DOHH2 (cell line): ENCODE measurements around the gene CH25H.

ENCODE experiments used
- H3F3A ChIP-seq: fragments of 200-600 bp; sonication (generic), shearing (Covaris generic); 2 replicates; pipeline ENCODE4 v1.6.0; 2016; ENCODE audit warnings: antibody characterized with exemption, mild to moderate bottlenecking; ENCODE audit not compliant: control insufficient read depth, insufficient read depth
- H3K27ac ChIP-seq: fragments of 200-600 bp; sonication (generic); 2 replicates; pipeline ENCODE4 v1.5.1; 2014; ENCODE audit warnings: low read depth, mild to moderate bottlenecking, low read length, moderate library complexity
- H3K27me3 ChIP-seq: fragments of 200-600 bp; sonication (generic); 2 replicates; pipeline ENCODE4 v1.6.1; 2014; ENCODE audit warnings: mild to moderate bottlenecking, low read length, mixed read lengths; ENCODE audit not compliant: control insufficient read depth
- H3K36me3 ChIP-seq: fragments of 200-600 bp; sonication (generic); 2 replicates; pipeline ENCODE4 v1.6.1; 2014; ENCODE audit warnings: mild to moderate bottlenecking, low read length, moderate library complexity, mixed read lengths; ENCODE audit not compliant: control insufficient read depth
- H3K4me1 ChIP-seq: fragments of 200-600 bp; sonication (generic); 2 replicates; pipeline ENCODE4 v1.6.1; 2014; ENCODE audit warnings: mild to moderate bottlenecking, low read length, mixed read lengths; ENCODE audit not compliant: control insufficient read depth
- H3K4me2 ChIP-seq: fragments of 200-600 bp; sonication (generic); 2 replicates; pipeline ENCODE4 v1.6.0; 2014; ENCODE audit warnings: mild to moderate bottlenecking, low read length, moderate library complexity
- H3K4me3 ChIP-seq: fragments of 200-600 bp; sonication (generic); 2 replicates; pipeline ENCODE4 v1.5.1; 2014; ENCODE audit warnings: mild to moderate bottlenecking, low read length, mixed read lengths
- H3K79me2 ChIP-seq: fragments of 200-600 bp; sonication (generic); 2 replicates; pipeline ENCODE4 v1.6.1; 2014; ENCODE audit warnings: mild to moderate bottlenecking, low read length, mixed read lengths; ENCODE audit not compliant: control insufficient read depth
- H3K9me2 ChIP-seq: fragments of 200-600 bp; sonication (generic); replicated peaks from 2 replicates; pipeline ENCODE4 v1.6.1; 2014; ENCODE audit warnings: mild to moderate bottlenecking, low read length, mixed read lengths; ENCODE audit not compliant: control insufficient read depth
- H3K9me3 ChIP-seq: fragments of 200-600 bp; sonication (generic); 2 replicates; pipeline ENCODE4 v1.6.1; 2014; ENCODE audit warnings: antibody characterized with exemption, low read length, mixed read lengths; ENCODE audit not compliant: control insufficient read depth, insufficient read depth
- H4K20me1 ChIP-seq: fragments of 200-600 bp; sonication (generic); 2 replicates; pipeline ENCODE4 v1.6.0; 2014; ENCODE audit warnings: low read depth, mild to moderate bottlenecking, antibody characterized with exemption, low read length, moderate library complexity; ENCODE audit not compliant: control insufficient read depth, insufficient read depth
- EZH2phosphoT487 ChIP-seq: fragments of 200-600 bp; sonication (generic); IDR thresholded peaks from 2 replicates; pipeline ENCODE4 v1.6.1; 2017; ENCODE audit warnings: borderline replicate concordance, mild to moderate bottlenecking, antibody characterized with exemption, low read length, moderate library complexity, mixed read lengths
- TF ChIP-seq, protein P1 (sequence below): fragments of 200-600 bp; sonication (generic); IDR thresholded peaks from one replicate; pipeline ENCODE4 v1.5.1; 2014; ENCODE audit warnings: antibody characterized with exemption, mild to moderate bottlenecking, low read depth, low read length; ENCODE audit not compliant: poor library complexity, severe bottlenecking

CH25H gene

DNA sequence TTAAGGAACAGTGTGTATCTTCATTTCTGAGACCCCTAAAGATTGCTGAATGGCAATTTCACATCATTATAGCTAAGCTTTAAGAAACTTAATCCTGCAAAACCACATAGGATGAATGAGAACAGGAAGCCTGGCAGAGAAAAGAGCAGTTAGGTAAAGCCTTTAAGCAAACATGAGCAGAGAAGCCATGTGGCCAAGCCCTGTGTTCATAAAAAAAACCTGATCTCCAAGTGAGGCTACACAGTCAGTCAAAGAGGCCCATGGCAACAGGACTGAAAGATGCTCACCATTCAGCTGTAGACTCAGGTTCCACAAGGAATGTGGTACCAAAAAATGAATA lies 35.2 kb upstream of the CH25H start:
- Histone ChIP-seq H3K36me3 (peaks cover 3% of the 10 kb centered on the region; the same call in 1 of the 2 replicates), H3K27me3 (no peaks in the 10 kb centered on the region), H3F3A (peaks cover 13% of the 10 kb centered on the region), H3K4me1 (peaks cover 46% of the 10 kb centered on the region), H3K79me2 (no peaks in the 10 kb centered on the region), H3K9me2 (no peaks in the 10 kb centered on the region), H3K4me2 (peak overlapping the region; percentile 61), H3K9me3 (no peaks in the 10 kb centered on the region), H3K27ac (no peak overlapping the region), H3K4me3 (no peak overlapping the region), H4K20me1 (no peaks in the 10 kb centered on the region)
- TF ChIP-seq, protein P1, sequence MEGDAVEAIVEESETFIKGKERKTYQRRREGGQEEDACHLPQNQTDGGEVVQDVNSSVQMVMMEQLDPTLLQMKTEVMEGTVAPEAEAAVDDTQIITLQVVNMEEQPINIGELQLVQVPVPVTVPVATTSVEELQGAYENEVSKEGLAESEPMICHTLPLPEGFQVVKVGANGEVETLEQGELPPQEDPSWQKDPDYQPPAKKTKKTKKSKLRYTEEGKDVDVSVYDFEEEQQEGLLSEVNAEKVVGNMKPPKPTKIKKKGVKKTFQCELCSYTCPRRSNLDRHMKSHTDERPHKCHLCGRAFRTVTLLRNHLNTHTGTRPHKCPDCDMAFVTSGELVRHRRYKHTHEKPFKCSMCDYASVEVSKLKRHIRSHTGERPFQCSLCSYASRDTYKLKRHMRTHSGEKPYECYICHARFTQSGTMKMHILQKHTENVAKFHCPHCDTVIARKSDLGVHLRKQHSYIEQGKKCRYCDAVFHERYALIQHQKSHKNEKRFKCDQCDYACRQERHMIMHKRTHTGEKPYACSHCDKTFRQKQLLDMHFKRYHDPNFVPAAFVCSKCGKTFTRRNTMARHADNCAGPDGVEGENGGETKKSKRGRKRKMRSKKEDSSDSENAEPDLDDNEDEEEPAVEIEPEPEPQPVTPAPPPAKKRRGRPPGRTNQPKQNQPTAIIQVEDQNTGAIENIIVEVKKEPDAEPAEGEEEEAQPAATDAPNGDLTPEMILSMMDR = no peak
- TF ChIP-seq EZH2phosphoT487 = no peak

- TF ChIP-seq EZH2phosphoT487 = no peak
- TF ChIP-seq, protein P1 = no peak
- no peaks in the 10 kb centered on the region for H3K9me2 ChIP-seq
- no peak overlapping the region for H3K27ac ChIP-seq
- no peaks in the 10 kb centered on the region for H3K79me2 ChIP-seq
- H3K27me3 ChIP-seq = no peaks in the 10 kb centered on the region
- peaks cover 13% of the 10 kb centered on the region; the same call in 1 of the 2 replicates for H3F3A ChIP-seq
- H3K4me3 ChIP-seq = no peak overlapping the region
- no peaks in the 10 kb centered on the region for H4K20me1 ChIP-seq
- peak overlapping the region; percentile 61; the same call in 1 of the 2 replicates for H3K4me2 ChIP-seq
- H3K9me3 ChIP-seq = no peaks in the 10 kb centered on the region
- H3K4me1 ChIP-seq = peaks cover 46% of the 10 kb centered on the region
- peaks cover 3% of the 10 kb centered on the region; the same call in 1 of the 2 replicates for H3K36me3 ChIP-seq
Measured at GRCh38 chr10:89241486-89242344, 34.6 kb upstream of the CH25H start.

GRCh38 chr10:89241026-89241425 lies 33.9 kb upstream of the CH25H start:
- no peaks in the 10 kb centered on the region for H3K9me3 ChIP-seq
- no peak overlapping the region for H3K4me2 ChIP-seq
- peaks cover 44% of the 10 kb centered on the region for H3K4me1 ChIP-seq

More at GRCh38 chr10:89241026-89241425, 33.9 kb upstream of the CH25H start:
- H3K4me3 ChIP-seq = no peak overlapping the region
- H3K9me2 ChIP-seq = no peaks in the 10 kb centered on the region
- no peaks in the 10 kb centered on the region for H3K79me2 ChIP-seq
- no peak for TF ChIP-seq EZH2phosphoT487
- TF ChIP-seq, protein P1 = no peak
- 0 out of 2 replicates have a peak, but pooled peaks cover 9% of the 10 kb centered on the region for H3F3A ChIP-seq
- H3K36me3 ChIP-seq = peaks cover 3% of the 10 kb centered on the region; the same call in 1 of the 2 replicates
- H4K20me1 ChIP-seq = no peaks in the 10 kb centered on the region
- H3K27me3 ChIP-seq = no peaks in the 10 kb centered on the region
- H3K27ac ChIP-seq = no peak overlapping the region
